K562 (cell line): ENCODE measurements around the gene HMCES. TPM values are rescaled to one million over a fixed set of nuclear protein-coding genes. Genes with fewer than 3 reads are reported as not detected.

Experiments
- ATAC-seq: fragments of 200-7000 bp; cut with Tn5 transposase; 3 replicates; pipeline ENCODE4 v1.9.1; 2020; ENCODE audit warnings: moderate library complexity
- BruUV-seq: library from RNA; stranded (reverse); fragments of 400-500 nt; replicated peaks from 2 replicates; lab custom pipeline; 2021; lab: Mats Ljungman, UMichigan
- CTCF ChIA-PET: fragments of 300-600 bp; formaldehyde crosslinking; extraction: SDS; loops from one replicate; lab custom pipeline; 2021; ENCODE audit warnings: low intra/inter-chr PET ratio; lab: Yijun Ruan, JAX
- POLR2A ChIA-PET: fragments of 300-600, 350-650 bp; sonication (Branson Sonifier 250); formaldehyde crosslinking; extraction: SDS; loops from one replicate; lab custom pipeline; 2021; ENCODE audit warnings: antibody characterized with exemption, inconsistent platforms; lab: Yijun Ruan, JAX
- DNase-seq, 4 experiments: peaks; one replicate each; pipeline versions ENCODE4 v3.0.0 to v3.0.0-alpha.2; 2011 to 2018; ENCODE audit warnings: low spot score in 3 of 4, mixed read lengths in 3 of 4; ENCODE audit errors: extremely low read depth in 1 of 4
- FAIRE-seq: peaks from 2 replicates; lab custom pipeline; 2011; peaks lifted over from hg19 to GRCh38; lab: Jason Lieb, UNC
- H2AFZ ChIP-seq: 2 replicates; pipeline ENCODE4 v1.6.0; 2011; ENCODE audit warnings: low read depth, low read length, control low read depth, inconsistent platforms
- H3K27ac ChIP-seq: fragments of 200-600 bp; 3 replicates; pipeline ENCODE4 v1.8.0; 2011; ENCODE audit warnings: low read depth, mild to moderate bottlenecking, control low read depth, inconsistent platforms, low read length, moderate library complexity, mixed read lengths; ENCODE audit errors: extremely low read depth
- H3K27me3 ChIP-seq, 2 experiments: fragments of 300-600 bp in 1 of 2; 2 replicates in 1 of 2; 3 replicates in 1 of 2; pipeline versions ENCODE4 v1.6.0 to v1.8.0; 2011; ENCODE audit warnings: inconsistent platforms in 2 of 2, low read length in 2 of 2, mild to moderate bottlenecking in 1 of 2, mixed read lengths in 1 of 2, moderate library complexity in 1 of 2; ENCODE audit not compliant: control insufficient read depth in 2 of 2, insufficient read depth in 2 of 2
- H3K36me3 ChIP-seq: fragments of 300-600 bp; 3 replicates; pipeline ENCODE4 v1.8.0; 2011; ENCODE audit warnings: mild to moderate bottlenecking, low read length, inconsistent platforms; ENCODE audit not compliant: control insufficient read depth, insufficient read depth
- H3K4me1 ChIP-seq, 2 experiments: fragments of 200-600 bp in 1 of 2; replicated peaks in 1 of 2; 2 replicates in 1 of 2; 3 replicates in 1 of 2; pipeline versions ENCODE4 v1.5.1 to v1.8.0; 2011; ENCODE audit warnings: inconsistent platforms in 2 of 2, low read length in 2 of 2, mild to moderate bottlenecking in 1 of 2, mixed read lengths in 1 of 2, moderate library complexity in 1 of 2; ENCODE audit not compliant: control insufficient read depth in 2 of 2, insufficient read depth in 2 of 2
- H3K4me2 ChIP-seq: 2 replicates; pipeline ENCODE4 v1.6.1; 2011; ENCODE audit warnings: low read length, control low read depth, inconsistent platforms, mixed read lengths; ENCODE audit not compliant: insufficient read depth
- H3K4me3 ChIP-seq: fragments of 200-600 bp; sonication (generic), shearing (Covaris generic); 2 replicates; pipeline ENCODE4 v1.5.1; 2016; ENCODE audit warnings: control low read depth, inconsistent platforms
- H3K79me2 ChIP-seq: fragments of 200-600 bp; 3 replicates; pipeline ENCODE4 v1.8.0; 2011; ENCODE audit warnings: low read length, inconsistent platforms; ENCODE audit not compliant: control insufficient read depth, insufficient read depth
- H3K9ac ChIP-seq, 2 experiments: 2 replicates each; pipeline versions ENCODE4 v1.6.0 to v1.6.1; 2011; ENCODE audit warnings: low read depth in 2 of 2, low read length in 2 of 2, control low read depth in 1 of 2, inconsistent platforms in 1 of 2, mild to moderate bottlenecking in 1 of 2, mixed read lengths in 1 of 2; ENCODE audit not compliant: insufficient read depth in 1 of 2
- H3K9me1 ChIP-seq: one replicate; pipeline ENCODE4 v1.6.0; 2011; ENCODE audit warnings: inconsistent platforms, mild to moderate bottlenecking, low read length, moderate library complexity; ENCODE audit not compliant: control insufficient read depth, insufficient read depth
- H3K9me3 ChIP-seq: replicated peaks from 2 replicates; pipeline ENCODE4 v1.5.1; 2011; ENCODE audit warnings: low read depth, low read length, inconsistent platforms; ENCODE audit not compliant: control insufficient read depth, insufficient read depth
- H4K20me1 ChIP-seq: replicated peaks from 2 replicates; pipeline ENCODE4 v1.6.1; 2011; ENCODE audit warnings: low read length, inconsistent platforms, mixed read lengths; ENCODE audit not compliant: control insufficient read depth, insufficient read depth
- HDAC1 ChIP-seq, 2 experiments: fragments of 450-650 bp; IDR thresholded peaks; 2 replicates each; pipeline ENCODE4 v1.6.1; 2016 to 2017; ENCODE audit warnings: inconsistent platforms in 1 of 2, mild to moderate bottlenecking in 1 of 2, moderate library complexity in 1 of 2
- HOXB6 ChIP-seq: fragments of 250-450 bp; sonication (Bioruptor Pico); IDR thresholded peaks from 2 replicates; pipeline ENCODE4 v1.5.1; 2022; ENCODE audit warnings: mild to moderate bottlenecking, borderline replicate concordance
- MIER1 ChIP-seq: fragments of 450-650 bp; IDR thresholded peaks from 2 replicates; pipeline ENCODE4 v1.6.1; 2016; ENCODE audit warnings: antibody characterized with exemption, mild to moderate bottlenecking, low read depth
- WGBS: fragments of 100-300 bp; shearing (Covaris generic); methylation state at CpG from one replicate; pipeline ENCODE4 v1.1.6; 2016; ENCODE audit warnings: low coverage, mixed read lengths; ENCODE audit not compliant: insufficient coverage; ENCODE audit errors: missing lambda C conversion rate; 5-methylcytosine and 5-hydroxymethylcytosine counted together
- in situ Hi-C: fragments of 300-500 bp; cut with MboI; formaldehyde crosslinking; loops from 4 replicates; pipeline ENCODE4 v1.15.0; 2018; ENCODE audit warnings: inconsistent platforms, mixed read lengths
- intact Hi-C: fragments of 100-400 bp; cut with micrococcal nuclease; formaldehyde crosslinking; loops from 2 replicates; pipeline ENCODE4 v1.14.2; 2022
- polyA plus RNA-seq, 8 experiments: library from polyadenylated mRNA; depleted of rRNA in 4 of 8; stranded (reverse) in 5 of 8; unstranded in 3 of 8; fragments of >200 nt; fragmentation: Nextera tagmentation in 2 of 8; fragmentation: Illumina TruSeq in 1 of 8; extraction: Ambion mirVana in 2 of 8; extraction: Trizol in 1 of 8; gene quantifications; 2 replicates each; pipeline versions ENCODE4 v1.2.1 to v1.2.3, GENCODE V29; 2011 to 2014; ENCODE audit warnings: inconsistent platforms in 1 of 8, missing spikeins in 1 of 8
- total RNA-seq, 7 experiments: library from RNA; depleted of rRNA in 6 of 7; stranded (reverse); fragments of >200 nt in 6 of 7; fragmentation: Illumina TruSeq in 2 of 7; extraction: Trizol in 2 of 7; gene quantifications; 2 replicates each; pipeline versions ENCODE4 v1.2.1 to v1.2.3, GENCODE V29; 2011 to 2021; ENCODE audit warnings: low replicate concordance in 1 of 7
- TF ChIP-seq, protein P1 (sequence below): sonication (generic); formaldehyde crosslinking; IDR thresholded peaks from 2 replicates; pipeline ENCODE4 v1.8.1; 2023; ENCODE audit warnings: mild to moderate bottlenecking, missing genetic modification reagents, moderate library complexity
- TF ChIP-seq, protein P2 (sequence below): sonication (generic); formaldehyde crosslinking; IDR thresholded peaks from 2 replicates; pipeline ENCODE4 v1.8.1; 2023; ENCODE audit warnings: missing genetic modification reagents, mild to moderate bottlenecking, borderline replicate concordance
- TF ChIP-seq, protein P3 (sequence below): sonication (generic); formaldehyde crosslinking; IDR thresholded peaks from 2 replicates; pipeline ENCODE4 v1.8.1; 2023; ENCODE audit warnings: mild to moderate bottlenecking, missing genetic modification reagents

Gene HMCES
- total and polyA plus RNA-seq, 9 of the 15 experiments (the other 6 are each of a cell fraction or from before 2014, with no cell fraction given), result 18.8 to 45.3 (median 24.8) TPM

DNA sequence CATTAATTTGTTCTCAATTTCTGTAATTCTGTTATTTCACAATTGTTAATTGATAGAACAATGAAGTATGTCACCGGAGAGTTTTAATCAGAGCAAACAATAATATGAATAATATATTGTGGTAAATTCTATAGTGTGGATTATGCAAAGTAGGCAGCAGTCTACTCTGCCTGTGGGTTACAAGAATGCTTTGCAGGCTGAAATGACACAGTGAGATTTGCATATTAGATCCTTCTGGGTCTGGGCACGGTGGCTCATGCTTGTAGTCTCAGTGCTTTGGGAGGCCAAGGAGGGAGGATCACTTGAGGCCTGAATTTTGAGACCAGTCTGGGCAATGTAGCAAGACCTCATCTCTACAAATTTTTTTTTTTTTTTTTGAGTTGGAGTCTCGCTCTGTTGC, 16.8 kb upstream of the HMCES start:
- Histone ChIP-seq H3K4me1 (no peaks in the 10 kb centered on the region), H4K20me1 (no peaks in the 10 kb centered on the region), H3K9me1 (no peaks in the 10 kb centered on the region), H3K36me3 (peaks cover 85% of the 10 kb centered on the region), H3K9ac (no peak overlapping the region), H3K4me3 (no peak overlapping the region), H3K4me2 (no peak overlapping the region), H3K9me3 (no peaks in the 10 kb centered on the region), H3K79me2 (no peaks in the 10 kb centered on the region), H3K27ac (no peak overlapping the region), H2AFZ (no peak overlapping the region), H3K27me3 (no peaks in the 10 kb centered on the region)
- CTCF ChIA-PET, result no interaction called here
- in situ Hi-C loops, result no loop called here
- BruUV-seq, result no TSS peak
- no peak for FAIRE-seq
- TF ChIP-seq, protein P1, sequence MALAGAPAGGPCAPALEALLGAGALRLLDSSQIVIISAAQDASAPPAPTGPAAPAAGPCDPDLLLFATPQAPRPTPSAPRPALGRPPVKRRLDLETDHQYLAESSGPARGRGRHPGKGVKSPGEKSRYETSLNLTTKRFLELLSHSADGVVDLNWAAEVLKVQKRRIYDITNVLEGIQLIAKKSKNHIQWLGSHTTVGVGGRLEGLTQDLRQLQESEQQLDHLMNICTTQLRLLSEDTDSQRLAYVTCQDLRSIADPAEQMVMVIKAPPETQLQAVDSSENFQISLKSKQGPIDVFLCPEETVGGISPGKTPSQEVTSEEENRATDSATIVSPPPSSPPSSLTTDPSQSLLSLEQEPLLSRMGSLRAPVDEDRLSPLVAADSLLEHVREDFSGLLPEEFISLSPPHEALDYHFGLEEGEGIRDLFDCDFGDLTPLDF (CRISPR knock-in tag), result no peak
- TF ChIP-seq, protein P2, sequence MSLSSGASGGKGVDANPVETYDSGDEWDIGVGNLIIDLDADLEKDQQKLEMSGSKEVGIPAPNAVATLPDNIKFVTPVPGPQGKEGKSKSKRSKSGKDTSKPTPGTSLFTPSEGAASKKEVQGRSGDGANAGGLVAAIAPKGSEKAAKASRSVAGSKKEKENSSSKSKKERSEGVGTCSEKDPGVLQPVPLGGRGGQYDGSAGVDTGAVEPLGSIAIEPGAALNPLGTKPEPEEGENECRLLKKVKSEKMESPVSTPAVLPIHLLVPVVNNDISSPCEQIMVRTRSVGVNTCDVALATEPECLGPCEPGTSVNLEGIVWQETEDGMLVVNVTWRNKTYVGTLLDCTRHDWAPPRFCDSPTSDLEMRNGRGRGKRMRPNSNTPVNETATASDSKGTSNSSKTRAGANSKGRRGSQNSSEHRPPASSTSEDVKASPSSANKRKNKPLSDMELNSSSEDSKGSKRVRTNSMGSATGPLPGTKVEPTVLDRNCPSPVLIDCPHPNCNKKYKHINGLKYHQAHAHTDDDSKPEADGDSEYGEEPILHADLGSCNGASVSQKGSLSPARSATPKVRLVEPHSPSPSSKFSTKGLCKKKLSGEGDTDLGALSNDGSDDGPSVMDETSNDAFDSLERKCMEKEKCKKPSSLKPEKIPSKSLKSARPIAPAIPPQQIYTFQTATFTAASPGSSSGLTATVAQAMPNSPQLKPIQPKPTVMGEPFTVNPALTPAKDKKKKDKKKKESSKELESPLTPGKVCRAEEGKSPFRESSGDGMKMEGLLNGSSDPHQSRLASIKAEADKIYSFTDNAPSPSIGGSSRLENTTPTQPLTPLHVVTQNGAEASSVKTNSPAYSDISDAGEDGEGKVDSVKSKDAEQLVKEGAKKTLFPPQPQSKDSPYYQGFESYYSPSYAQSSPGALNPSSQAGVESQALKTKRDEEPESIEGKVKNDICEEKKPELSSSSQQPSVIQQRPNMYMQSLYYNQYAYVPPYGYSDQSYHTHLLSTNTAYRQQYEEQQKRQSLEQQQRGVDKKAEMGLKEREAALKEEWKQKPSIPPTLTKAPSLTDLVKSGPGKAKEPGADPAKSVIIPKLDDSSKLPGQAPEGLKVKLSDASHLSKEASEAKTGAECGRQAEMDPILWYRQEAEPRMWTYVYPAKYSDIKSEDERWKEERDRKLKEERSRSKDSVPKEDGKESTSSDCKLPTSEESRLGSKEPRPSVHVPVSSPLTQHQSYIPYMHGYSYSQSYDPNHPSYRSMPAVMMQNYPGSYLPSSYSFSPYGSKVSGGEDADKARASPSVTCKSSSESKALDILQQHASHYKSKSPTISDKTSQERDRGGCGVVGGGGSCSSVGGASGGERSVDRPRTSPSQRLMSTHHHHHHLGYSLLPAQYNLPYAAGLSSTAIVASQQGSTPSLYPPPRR (CRISPR knock-in tag), result no peak
- TF ChIP-seq, protein P3, sequence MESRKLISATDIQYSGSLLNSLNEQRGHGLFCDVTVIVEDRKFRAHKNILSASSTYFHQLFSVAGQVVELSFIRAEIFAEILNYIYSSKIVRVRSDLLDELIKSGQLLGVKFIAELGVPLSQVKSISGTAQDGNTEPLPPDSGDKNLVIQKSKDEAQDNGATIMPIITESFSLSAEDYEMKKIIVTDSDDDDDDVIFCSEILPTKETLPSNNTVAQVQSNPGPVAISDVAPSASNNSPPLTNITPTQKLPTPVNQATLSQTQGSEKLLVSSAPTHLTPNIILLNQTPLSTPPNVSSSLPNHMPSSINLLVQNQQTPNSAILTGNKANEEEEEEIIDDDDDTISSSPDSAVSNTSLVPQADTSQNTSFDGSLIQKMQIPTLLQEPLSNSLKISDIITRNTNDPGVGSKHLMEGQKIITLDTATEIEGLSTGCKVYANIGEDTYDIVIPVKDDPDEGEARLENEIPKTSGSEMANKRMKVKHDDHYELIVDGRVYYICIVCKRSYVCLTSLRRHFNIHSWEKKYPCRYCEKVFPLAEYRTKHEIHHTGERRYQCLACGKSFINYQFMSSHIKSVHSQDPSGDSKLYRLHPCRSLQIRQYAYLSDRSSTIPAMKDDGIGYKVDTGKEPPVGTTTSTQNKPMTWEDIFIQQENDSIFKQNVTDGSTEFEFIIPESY (CRISPR knock-in tag), result no peak
- TF ChIP-seq MIER1 (no peak), HDAC1 (IDR thresholded peaks at IDR 0.05) (no peak), HOXB6 (no peak)
- POLR2A ChIA-PET, result interaction anchor here (1.2 kb wide), 1 partner anchor 10 kb away, joined by 9 read pairs; no protein-coding TSS in a partner anchor
- WGBS, result 100% methylated on average over 2 of the region's 3 CpGs
- no peak for DNase-seq
- intact Hi-C loops, result no loop called here
- no peak for ATAC-seq
